Cardiac fibroblast (primary cell): ENCODE data around the gene XCL1.

Experiments used
- DNase-seq, 2 donors: peaks; one replicate each; pipeline versions ENCODE4 v3.0.0 to v3.0.0-alpha.2; 2010; ENCODE audit warnings: low read depth in 2 of 2
- H3K4me3 ChIP-seq, 2 donors: replicated peaks in 1 of 2; 1 replicate in 1 of 2; 2 replicates in 1 of 2; pipeline ENCODE4 v1.5.1; 2011; ENCODE audit warnings: low read depth in 2 of 2, low read length in 2 of 2, mild to moderate bottlenecking in 2 of 2, moderate library complexity in 1 of 2
- TF ChIP-seq, protein P1 (sequence below): IDR thresholded peaks from one replicate; pipeline ENCODE4 v1.5.1; 2011; ENCODE audit warnings: low read depth, mild to moderate bottlenecking, low read length, inconsistent platforms

The XCL1 gene

DNA sequence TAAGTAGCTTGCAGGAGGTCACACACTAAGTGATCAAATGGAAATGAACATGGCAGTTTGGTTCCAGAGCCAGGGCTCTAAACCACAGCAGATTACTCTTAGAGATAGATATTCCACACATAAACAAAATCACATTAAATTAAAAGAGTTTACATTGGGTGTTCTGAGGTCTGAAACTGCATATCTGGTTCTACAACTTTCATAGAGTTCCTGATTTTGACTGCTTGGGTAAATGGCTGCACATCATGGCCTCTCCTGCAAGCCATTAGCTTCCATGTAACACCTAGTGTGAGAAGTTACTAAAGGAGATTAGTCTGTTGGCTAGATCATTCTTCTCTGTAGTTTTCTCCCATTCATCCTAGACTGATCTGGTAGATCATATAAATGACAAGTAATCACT is 19.8 kb upstream of the XCL1 start:
- no peak for DNase-seq
- TF ChIP-seq, protein P1, sequence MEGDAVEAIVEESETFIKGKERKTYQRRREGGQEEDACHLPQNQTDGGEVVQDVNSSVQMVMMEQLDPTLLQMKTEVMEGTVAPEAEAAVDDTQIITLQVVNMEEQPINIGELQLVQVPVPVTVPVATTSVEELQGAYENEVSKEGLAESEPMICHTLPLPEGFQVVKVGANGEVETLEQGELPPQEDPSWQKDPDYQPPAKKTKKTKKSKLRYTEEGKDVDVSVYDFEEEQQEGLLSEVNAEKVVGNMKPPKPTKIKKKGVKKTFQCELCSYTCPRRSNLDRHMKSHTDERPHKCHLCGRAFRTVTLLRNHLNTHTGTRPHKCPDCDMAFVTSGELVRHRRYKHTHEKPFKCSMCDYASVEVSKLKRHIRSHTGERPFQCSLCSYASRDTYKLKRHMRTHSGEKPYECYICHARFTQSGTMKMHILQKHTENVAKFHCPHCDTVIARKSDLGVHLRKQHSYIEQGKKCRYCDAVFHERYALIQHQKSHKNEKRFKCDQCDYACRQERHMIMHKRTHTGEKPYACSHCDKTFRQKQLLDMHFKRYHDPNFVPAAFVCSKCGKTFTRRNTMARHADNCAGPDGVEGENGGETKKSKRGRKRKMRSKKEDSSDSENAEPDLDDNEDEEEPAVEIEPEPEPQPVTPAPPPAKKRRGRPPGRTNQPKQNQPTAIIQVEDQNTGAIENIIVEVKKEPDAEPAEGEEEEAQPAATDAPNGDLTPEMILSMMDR, result no peak
- H3K4me3 ChIP-seq, result no peak overlapping the region

DNA sequence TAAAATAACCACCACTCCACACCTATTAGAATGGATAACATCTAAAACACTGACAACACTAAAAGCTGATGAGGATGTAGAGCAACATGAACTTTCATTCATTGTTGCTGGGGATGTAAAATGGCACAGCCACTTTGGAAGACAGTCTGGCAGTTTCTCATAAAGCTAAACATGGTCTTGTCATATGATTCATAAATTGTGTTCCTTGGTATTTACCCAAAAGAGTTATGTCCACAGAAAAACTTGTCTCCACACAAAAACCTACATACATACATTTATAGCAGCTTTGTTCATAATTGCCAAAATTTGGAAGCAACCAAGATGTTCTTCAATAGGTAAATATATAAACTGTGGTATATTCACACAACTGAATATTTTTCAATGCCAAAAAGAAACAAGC is 16.0 kb upstream of the XCL1 start:
- no peak overlapping the region for H3K4me3 ChIP-seq
- TF ChIP-seq, protein P1, result no peak
- no peak for DNase-seq

DNA sequence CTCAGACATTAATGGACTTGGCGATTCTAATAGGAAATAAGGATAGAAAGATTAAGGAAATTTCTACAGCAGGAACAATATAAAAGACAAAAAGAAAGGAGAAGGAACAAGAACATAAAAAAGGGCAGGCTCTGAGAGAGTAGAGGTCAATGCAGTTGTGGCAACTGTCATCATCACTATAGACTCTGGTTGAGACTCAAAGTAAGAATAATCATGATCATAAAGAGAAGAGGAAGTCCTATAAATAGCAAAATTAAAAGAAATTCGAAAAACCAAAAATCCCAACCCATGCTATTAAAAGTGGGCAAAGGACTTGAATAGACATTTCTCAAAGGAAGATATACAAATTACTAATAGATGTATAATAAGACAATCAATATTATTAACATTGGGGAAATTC is 14.4 kb upstream of the XCL1 start:
- TF ChIP-seq, protein P1, result no peak
- H3K4me3 ChIP-seq, result no peak overlapping the region
- DNase-seq, result no peak

DNA sequence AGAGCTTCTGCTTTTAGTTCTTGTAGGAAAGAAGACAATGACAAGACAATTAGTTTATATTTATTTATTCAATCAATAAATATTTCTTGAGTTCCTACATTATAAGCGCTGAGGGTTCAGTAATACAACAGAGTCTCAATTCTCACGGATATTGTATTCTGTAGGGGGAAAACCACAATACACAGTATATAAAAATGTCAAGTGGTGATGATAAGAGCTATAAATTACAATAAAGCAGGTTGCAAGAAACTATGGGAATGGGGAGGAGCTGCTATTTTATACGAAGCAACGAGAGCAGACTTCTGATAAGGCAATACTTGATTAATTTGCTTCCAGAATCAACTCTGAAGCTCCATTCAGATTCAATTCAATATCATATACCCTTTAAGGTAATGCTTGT is 10.6 kb upstream of the XCL1 start:
- TF ChIP-seq, protein P1, result no peak
- H3K4me3 ChIP-seq, result no peak overlapping the region
- no peak for DNase-seq

- TF ChIP-seq, protein P1, result no peak
- H3K4me3 ChIP-seq, result no peak overlapping the region
- DNase-seq, result no peak
Measured at GRCh38 chr1:168567007-168567406, 9.4 kb upstream of the XCL1 start.

DNA sequence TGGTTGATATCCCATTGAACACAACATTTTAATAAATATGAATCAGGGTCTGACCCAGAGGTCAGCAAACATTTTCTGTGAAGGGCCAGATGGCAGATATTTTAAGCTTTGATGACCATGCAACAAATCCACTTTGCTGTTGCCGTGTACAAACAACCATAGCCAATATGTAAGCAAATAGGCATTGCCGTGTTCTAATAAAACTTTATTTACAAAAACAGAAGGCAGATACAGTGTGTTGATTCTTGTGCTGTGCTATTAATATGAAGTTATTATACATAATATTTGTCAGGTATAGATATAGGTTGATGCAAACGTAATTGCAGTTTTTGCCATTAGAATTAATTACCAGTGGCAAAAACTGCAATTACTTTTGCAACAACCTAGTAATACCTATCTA is 8.8 kb upstream of the XCL1 start:
- TF ChIP-seq, protein P1, result no peak
- no peak for DNase-seq

DNA sequence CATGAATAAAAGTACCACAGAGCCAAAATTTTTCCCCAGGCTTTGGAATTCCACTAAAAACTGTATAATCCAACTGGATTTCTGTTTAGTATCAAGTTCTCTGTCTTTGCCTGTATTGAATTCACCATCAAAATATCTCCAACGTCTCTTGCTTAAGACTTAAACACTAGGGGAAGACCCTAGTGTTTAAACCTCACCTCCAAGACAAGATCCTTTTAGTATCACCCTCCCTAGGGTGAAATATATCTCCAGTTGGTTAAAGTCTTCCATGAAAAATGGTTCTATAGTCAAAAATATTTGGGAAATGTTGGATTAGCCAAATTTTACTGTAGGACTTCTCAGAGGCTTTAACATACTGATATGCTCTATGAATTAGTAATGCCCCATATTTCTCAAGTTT is 8.1 kb upstream of the XCL1 start:
- no peak for DNase-seq
- TF ChIP-seq, protein P1, result no peak
- H3K4me3 ChIP-seq, result no peak overlapping the region

More for the DNA sequence above, 8.8 kb upstream of the XCL1 start:
- H3K4me3 ChIP-seq, result no peak overlapping the region
